ENCODE results near the gene EIF3F. TPM values are rescaled to one million over a fixed set of nuclear protein-coding genes. Genes with fewer than 3 reads are reported as not detected.

The EIF3F gene
- total and polyA plus RNA-seq, 2 donors (not counting 3 experiments of a cell fraction or from before 2014, with no cell fraction given) = 411 to 436 TPM

GRCh38 chr11:8003187-8003586 is 16.1 kb downstream of the EIF3F start:
- Histone ChIP-seq H3K9me3 (replicated peaks; ENCODE audit: control insufficient read depth, insufficient read depth, low read length) (no peaks in the 10 kb centered on the region), H3K36me3 (ENCODE audit: control insufficient read depth in 2 of 2, extremely low read depth in 1 of 2, insufficient read depth in 2 of 2, low read length in 2 of 2) (peaks cover 0 to 3% of the 10 kb centered on the region in 2 experiments), H3K27ac (ENCODE audit: insufficient read depth, low read depth, low read length) (no peak overlapping the region), H3K27me3 (ENCODE audit: control insufficient read depth in 2 of 2, insufficient read depth in 2 of 2, low read length in 2 of 2) (no peaks in the 10 kb centered on the region), H3K79me2 (ENCODE audit: control insufficient read depth, insufficient read depth, low read length) (no peaks in the 10 kb centered on the region), H3K9ac (replicated peaks; ENCODE audit: extremely low read depth, insufficient read depth, low read length) (no peak overlapping the region), H2AFZ (ENCODE audit: low read depth, low read length) (no peak overlapping the region), H4K20me1 (replicated peaks; ENCODE audit: control insufficient read depth, extremely low read depth, insufficient read depth, low read length) (no peaks in the 10 kb centered on the region), H3K9me1 (replicated peaks; ENCODE audit: control insufficient read depth, extremely low read depth, insufficient read depth, low read length) (no peaks in the 10 kb centered on the region), H3K4me3 (replicated peaks in 1 of 3; ENCODE audit: insufficient read depth in 1 of 3, low read depth in 1 of 3, low read length in 3 of 3) (no peak overlapping the region), H3K4me2 (ENCODE audit: insufficient read depth, low read length) (no peak overlapping the region), H3K4me1 (ENCODE audit: control insufficient read depth, extremely low read depth, insufficient read depth, low read length) (no peaks in the 10 kb centered on the region)
- dilution Hi-C loops (cut with MboI; ENCODE audit: extremely low pct_ligation_motif_present, low sequenced_read_pairs) (no loop called here), intact Hi-C loops (cut with micrococcal nuclease) (no loop called here)
- ChIA-PET POLR2A (no interaction called here), CTCF (interaction anchor here (0.6 to 11.1 kb wide), 7 partner anchors 12 to 113 kb away, joined by 3 to 822 read pairs (median 4); partner anchors contain the start of gene EIF3F)
- TF ChIP-seq MAX (IDR thresholded peaks at IDR 0.05; ENCODE audit: insufficient read depth, insufficient read length) = no peak
- TF ChIP-seq JUN (IDR thresholded peaks at IDR 0.05; ENCODE audit: borderline replicate concordance, insufficient read depth, insufficient read length, low read depth) = no peak
- no peak for TF ChIP-seq MYC (IDR thresholded peaks at IDR 0.05; ENCODE audit: low read depth, low read length)
- TF ChIP-seq FOS (IDR thresholded peaks at IDR 0.05; ENCODE audit: borderline replicate concordance, insufficient read depth, low read length) = no peak
- TF ChIP-seq EZH2 (IDR thresholded peaks at IDR 0.05; ENCODE audit: borderline replicate concordance, low read depth, low read length, severe bottlenecking) = no peak
- no peak for TF ChIP-seq POLR2AphosphoS5 (IDR thresholded peaks at IDR 0.05; ENCODE audit: insufficient read depth, low read depth, low read length)
- no peak for TF ChIP-seq POLR2A (IDR thresholded peaks at IDR 0.05; ENCODE audit: low read depth, low read length)
- TF ChIP-seq GATA2 (IDR thresholded peaks at IDR 0.05; ENCODE audit: insufficient read depth, insufficient read length, low read depth, low read length) = no peak
- TF ChIP-seq CTCF (IDR thresholded peaks at IDR 0.05; ENCODE audit: extremely low read depth in 1 of 2, insufficient read depth in 1 of 2, low read depth in 1 of 2, low read length in 2 of 2) = no peak
- no peak for FAIRE-seq
- DNase-seq (ENCODE audit: low read depth, low spot score) = no peak
- BruUV-seq (replicated peaks) = no TSS peak
